GM18907 (cell line): Measurements from ENCODE around the gene CCDC183.
"Not testable (repeated sequence)": the region's sequence is repeated elsewhere in the genome, so short reads cannot be mapped to it uniquely, and the experiment has no call there.

ENCODE experiments used
- ATAC-seq: cut with Tn5 transposase; IDR thresholded peaks from one replicate; pipeline ENCODE4 v1.9.1; 2021; ENCODE audit warnings: mild to moderate bottlenecking, moderate library complexity; ENCODE audit not compliant: unreplicated experiment

The CCDC183 gene

GRCh38 chr9:136837146-136837855 lies 41.2 kb downstream of the CCDC183 start:
- no peak for ATAC-seq

GRCh38 chr9:136837856-136838277 lies 41.7 kb downstream of the CCDC183 start:
- not testable (repeated sequence) for ATAC-seq

GRCh38 chr9:136838314-136839228 lies 42.4 kb downstream of the CCDC183 start:
- no peak for ATAC-seq

- ATAC-seq: no peak
These were observed 43.3 kb downstream of the CCDC183 start for GRCh38 chr9:136839229-136840139.

- ATAC-seq: no peak
These were observed 44.2 kb downstream of the CCDC183 start for GRCh38 chr9:136840140-136840876.

- ATAC-seq: no peak
These were observed 44.9 kb downstream of the CCDC183 start for GRCh38 chr9:136840877-136841645.

- not testable (repeated sequence) for ATAC-seq
These were observed 45.7 kb downstream of the CCDC183 start for GRCh38 chr9:136841646-136842379.

- ATAC-seq: peak; percentile 70
These were observed 46.3 kb downstream of the CCDC183 start, which contains the start of gene AJM1 for GRCh38 chr9:136842380-136842948. Gene AJM1, plus strand, starts transcription at chr9:136842478. Its CDS starts 1,937 bp downstream, at chr9:136844415.

GRCh38 chr9:136843159-136843800 lies 47.1 kb downstream of the CCDC183 start:
- ATAC-seq: not testable (repeated sequence)

GRCh38 chr9:136843801-136844740 lies 47.9 kb downstream of the CCDC183 start:
- not testable (repeated sequence) for ATAC-seq

GRCh38 chr9:136844761-136845464 lies 48.8 kb downstream of the CCDC183 start:
- ATAC-seq: no peak

GRCh38 chr9:136845465-136846260 lies 49.5 kb downstream of the CCDC183 start:
- ATAC-seq: no peak

- no peak for ATAC-seq
These were observed 50.4 kb downstream of the CCDC183 start for GRCh38 chr9:136846376-136847087.

- no peak for ATAC-seq
These were observed 51.1 kb downstream of the CCDC183 start for GRCh38 chr9:136847088-136847825.
